ENCODE measurements around the gene TPPP3. TPM values are rescaled to one million over a fixed set of nuclear protein-coding genes. Genes with fewer than 3 reads are reported as not detected.

Gene TPPP3
- total and polyA plus RNA-seq, 9 of the 15 experiments (the other 6 are each of a cell fraction or from before 2014, with no cell fraction given): 0.13 to 0.50 (median 0.36) TPM; not detected in 2

GRCh38 chr16:67415872-67416793, 22.8 kb upstream of the TPPP3 start, which contains the start of gene ZDHHC1 (continued):
- peak; percentile 31; the same call in 1 of the 2 replicates for TF ChIP-seq REST (IDR thresholded peaks at IDR 0.05; ENCODE audit: borderline replicate concordance)
- TF ChIP-seq REST (CRISPR knock-in tag; IDR thresholded peaks at IDR 0.05; ENCODE audit: low read depth): no peak
- no peak for TF ChIP-seq MTA3 (IDR thresholded peaks at IDR 0.05; ENCODE audit: borderline replicate concordance)
- TF ChIP-seq CTCF (IDR thresholded peaks at IDR 0.05 in 2 of 3, conservative IDR thresholded peaks at IDR 0.05 in 1 of 3; ENCODE audit: insufficient read depth in 2 of 3, low read depth in 1 of 3, low read length in 3 of 3): peak; percentile 33 to 57 (median 50); a peak in 4 of 6 replicates
- TF ChIP-seq TCFL5 (CRISPR knock-in tag; conservative IDR thresholded peaks at IDR 0.05): no peak
- TF ChIP-seq ZBTB33 (CRISPR knock-in tag; IDR thresholded peaks at IDR 0.05): peak; percentile 48; the same call in 1 of the 2 replicates
- peak; percentile 51 for TF ChIP-seq CTCFL (IDR thresholded peaks at IDR 0.05; ENCODE audit: borderline replicate concordance, insufficient read depth, low read depth, low read length, poor library complexity, severe bottlenecking)
- 0 out of 2 replicates have a peak, but pooled peaks have one; percentile 15 for TF ChIP-seq CREM (IDR thresholded peaks at IDR 0.05; ENCODE audit: low read depth)

All from K562 (cell line).